Astrocyte (in vitro differentiated cells and primary cell): Measurements from ENCODE around the gene SHISAL1. TPM values are rescaled to one million over a fixed set of nuclear protein-coding genes. Genes with fewer than 3 reads are reported as not detected.

Experiments
- DNase-seq: peaks from one replicate; pipeline ENCODE4 v3.0.0-alpha.2; 2010; ENCODE audit warnings: low read depth
- FAIRE-seq: peaks from 2 replicates; lab custom pipeline; 2011; peaks lifted over from hg19 to GRCh38; lab: Jason Lieb, UNC
- H2AFZ ChIP-seq: 2 replicates; pipeline ENCODE4 v1.6.0; 2012; ENCODE audit warnings: low read depth, low read length, inconsistent platforms
- H3K27ac ChIP-seq: 2 replicates; pipeline ENCODE4 v1.5.1; 2011; ENCODE audit warnings: low read depth, low read length, inconsistent platforms
- H3K27me3 ChIP-seq: 2 replicates; pipeline ENCODE4 v1.6.0; 2011; ENCODE audit warnings: low read length, inconsistent platforms; ENCODE audit not compliant: insufficient read depth
- H3K36me3 ChIP-seq: 2 replicates; pipeline ENCODE4 v1.5.1; 2011; ENCODE audit warnings: low read length, inconsistent platforms; ENCODE audit not compliant: insufficient read depth
- H3K4me1 ChIP-seq: 2 replicates; pipeline ENCODE4 v1.5.1; 2011; ENCODE audit warnings: low read length, inconsistent platforms; ENCODE audit not compliant: insufficient read depth
- H3K4me2 ChIP-seq: 2 replicates; pipeline ENCODE4 v1.6.0; 2012; ENCODE audit warnings: low read length, inconsistent platforms
- H3K4me3 ChIP-seq: 2 replicates; pipeline ENCODE4 v1.5.1; 2011; ENCODE audit warnings: low read depth, mild to moderate bottlenecking, low read length, inconsistent platforms; ENCODE audit not compliant: insufficient read depth
- H3K79me2 ChIP-seq: 2 replicates; pipeline ENCODE4 v1.6.0; 2012; ENCODE audit warnings: mild to moderate bottlenecking, low read length, inconsistent platforms; ENCODE audit not compliant: insufficient read depth
- H3K9ac ChIP-seq: 2 replicates; pipeline ENCODE4 v1.6.0; 2012; ENCODE audit warnings: mild to moderate bottlenecking, low read length, inconsistent platforms
- H3K9me3 ChIP-seq: 2 replicates; pipeline ENCODE4 v1.5.1; 2012; ENCODE audit warnings: low read depth, mild to moderate bottlenecking, low read length, inconsistent platforms; ENCODE audit not compliant: insufficient read depth
- H4K20me1 ChIP-seq: 2 replicates; pipeline ENCODE4 v1.6.0; 2012; ENCODE audit warnings: low read length, inconsistent platforms; ENCODE audit not compliant: insufficient read depth
- H3K27ac Mint-ChIP-seq: one replicate; pipeline ENCODE4 v1.8.0; 2021; ENCODE audit warnings: mild to moderate bottlenecking, mixed read lengths; ENCODE audit not compliant: unreplicated experiment
- H3K27me3 Mint-ChIP-seq: one replicate; pipeline ENCODE4 v1.8.0; 2021; ENCODE audit warnings: low read depth, mixed read lengths; ENCODE audit not compliant: unreplicated experiment
- H3K36me3 Mint-ChIP-seq: one replicate; pipeline ENCODE4 v1.8.0; 2021; ENCODE audit warnings: low read depth, mixed read lengths; ENCODE audit not compliant: unreplicated experiment
- H3K4me1 Mint-ChIP-seq: one replicate; pipeline ENCODE4 v1.8.0; 2021; ENCODE audit warnings: low read depth, mixed read lengths; ENCODE audit not compliant: unreplicated experiment
- H3K4me3 Mint-ChIP-seq: one replicate; pipeline ENCODE4 v1.8.0; 2021; ENCODE audit warnings: mild to moderate bottlenecking, moderate library complexity, mixed read lengths; ENCODE audit not compliant: unreplicated experiment
- H3K9me3 Mint-ChIP-seq: one replicate; pipeline ENCODE4 v1.8.0; 2021; ENCODE audit warnings: mild to moderate bottlenecking, mixed read lengths; ENCODE audit not compliant: unreplicated experiment
- EZH2 ChIP-seq: IDR thresholded peaks from 2 replicates; pipeline ENCODE4 v1.6.1; 2012; ENCODE audit warnings: mild to moderate bottlenecking, low read length, inconsistent platforms; ENCODE audit not compliant: insufficient read depth
- total RNA-seq: library from RNA; stranded (reverse); gene quantifications from 2 replicates; pipeline ENCODE4 v1.2.1, GENCODE V29; 2021
- TF ChIP-seq, protein P1 (sequence below): IDR thresholded peaks from 2 replicates; pipeline ENCODE4 v1.5.1; 2011; ENCODE audit warnings: low read depth, mild to moderate bottlenecking, inconsistent platforms, low read length, moderate library complexity; ENCODE audit not compliant: insufficient read depth

Gene SHISAL1
- total RNA-seq, 1 donor from 2014 or later: 0.36 TPM

DNA sequence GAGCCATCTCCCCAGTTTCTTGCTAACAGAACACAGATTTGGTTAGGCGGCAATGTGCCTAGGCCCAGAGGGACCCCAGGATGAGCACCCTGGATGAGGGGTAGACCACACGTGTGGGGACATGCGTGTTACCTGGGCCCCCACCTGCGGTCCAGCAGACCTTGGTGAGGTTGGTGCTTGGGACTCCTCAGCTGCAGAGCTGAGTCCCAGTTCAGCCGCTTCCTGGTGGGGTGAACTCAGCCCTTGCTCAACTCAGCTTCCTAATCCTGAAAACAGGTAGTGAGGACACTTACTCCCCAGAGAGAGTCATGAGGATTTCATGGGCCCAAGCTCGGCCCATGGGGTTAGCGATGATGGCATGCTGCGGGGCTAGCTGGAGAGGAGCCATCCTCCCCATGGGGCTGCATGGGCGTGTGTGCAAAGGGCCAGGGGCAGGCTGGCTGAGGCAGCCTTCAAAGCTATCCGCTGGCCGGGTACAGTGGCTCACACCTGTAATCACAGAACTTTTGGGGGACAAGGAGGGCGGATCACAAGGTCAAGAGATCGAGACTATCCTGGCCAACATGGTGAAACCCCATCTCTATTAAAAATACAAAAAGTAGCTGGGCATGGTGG lies 46.9 kb upstream of the SHISAL1 start:
- no peak overlapping the region for H3K9ac ChIP-seq
- H3K4me2 ChIP-seq: no peak overlapping the region
- no peak for DNase-seq
- FAIRE-seq: no peak
- no peaks in the 10 kb centered on the region for H4K20me1 ChIP-seq
- H3K9me3 ChIP-seq: no peaks in the 10 kb centered on the region
- Mint-ChIP-seq H3K27me3 (peaks cover 40% of the 10 kb centered on the region), H3K27ac (no peak overlapping the region), H3K4me1 (no peaks in the 10 kb centered on the region), H3K9me3 (no peaks in the 10 kb centered on the region), H3K4me3 (no peak overlapping the region), H3K36me3 (no peaks in the 10 kb centered on the region)
- no peak overlapping the region for H2AFZ ChIP-seq
- TF ChIP-seq, protein P1, sequence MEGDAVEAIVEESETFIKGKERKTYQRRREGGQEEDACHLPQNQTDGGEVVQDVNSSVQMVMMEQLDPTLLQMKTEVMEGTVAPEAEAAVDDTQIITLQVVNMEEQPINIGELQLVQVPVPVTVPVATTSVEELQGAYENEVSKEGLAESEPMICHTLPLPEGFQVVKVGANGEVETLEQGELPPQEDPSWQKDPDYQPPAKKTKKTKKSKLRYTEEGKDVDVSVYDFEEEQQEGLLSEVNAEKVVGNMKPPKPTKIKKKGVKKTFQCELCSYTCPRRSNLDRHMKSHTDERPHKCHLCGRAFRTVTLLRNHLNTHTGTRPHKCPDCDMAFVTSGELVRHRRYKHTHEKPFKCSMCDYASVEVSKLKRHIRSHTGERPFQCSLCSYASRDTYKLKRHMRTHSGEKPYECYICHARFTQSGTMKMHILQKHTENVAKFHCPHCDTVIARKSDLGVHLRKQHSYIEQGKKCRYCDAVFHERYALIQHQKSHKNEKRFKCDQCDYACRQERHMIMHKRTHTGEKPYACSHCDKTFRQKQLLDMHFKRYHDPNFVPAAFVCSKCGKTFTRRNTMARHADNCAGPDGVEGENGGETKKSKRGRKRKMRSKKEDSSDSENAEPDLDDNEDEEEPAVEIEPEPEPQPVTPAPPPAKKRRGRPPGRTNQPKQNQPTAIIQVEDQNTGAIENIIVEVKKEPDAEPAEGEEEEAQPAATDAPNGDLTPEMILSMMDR: no peak
- TF ChIP-seq EZH2: no peak
- H3K4me1 ChIP-seq: peaks cover 51% of the 10 kb centered on the region
- no peak overlapping the region for H3K4me3 ChIP-seq
- peaks cover 2% of the 10 kb centered on the region for H3K27me3 ChIP-seq
- H3K36me3 ChIP-seq: no peaks in the 10 kb centered on the region
- no peak overlapping the region for H3K27ac ChIP-seq
- no peaks in the 10 kb centered on the region for H3K79me2 ChIP-seq

DNA sequence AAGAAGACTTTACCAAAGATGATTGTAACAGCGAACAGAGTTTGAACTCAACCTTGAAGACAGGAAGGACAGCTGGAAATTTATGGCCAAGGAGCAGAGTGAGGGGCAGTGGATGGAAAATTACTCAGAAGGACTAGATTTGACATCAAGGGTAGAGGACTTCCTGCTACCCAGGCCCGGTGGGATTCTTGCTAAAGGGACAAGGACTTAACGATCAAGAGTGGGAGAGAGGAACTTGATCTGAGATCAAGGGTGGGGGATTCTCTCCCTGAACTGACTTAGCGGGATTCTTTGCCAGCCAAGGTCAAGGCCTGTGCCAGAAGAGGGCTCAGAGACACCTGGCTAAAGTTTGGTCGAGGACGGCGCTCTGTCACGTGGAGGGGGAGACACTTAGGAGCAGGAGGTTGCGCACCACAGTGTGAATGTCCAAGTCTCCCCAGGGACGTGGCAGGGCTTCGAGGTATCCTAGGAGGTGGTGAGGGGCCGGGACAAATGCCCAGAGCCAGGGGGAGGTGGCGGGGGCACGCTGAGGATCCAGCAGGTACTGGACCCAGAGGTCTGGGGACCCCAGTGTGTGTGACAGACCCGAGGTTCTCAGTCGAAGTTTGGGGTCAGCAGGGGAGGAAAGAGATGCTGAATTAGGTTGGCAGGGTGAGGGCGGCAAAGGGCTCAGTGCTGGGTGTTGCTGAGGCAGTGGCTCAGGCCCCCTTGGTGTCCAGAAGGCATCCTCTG lies 46.1 kb upstream of the SHISAL1 start:
- Mint-ChIP-seq H3K27me3 (peaks cover 46% of the 10 kb centered on the region), H3K9me3 (no peaks in the 10 kb centered on the region), H3K27ac (no peak overlapping the region), H3K4me3 (no peak overlapping the region), H3K36me3 (no peaks in the 10 kb centered on the region), H3K4me1 (no peaks in the 10 kb centered on the region)
- Histone ChIP-seq H3K4me3 (no peak overlapping the region), H3K27ac (no peak overlapping the region), H3K9me3 (no peaks in the 10 kb centered on the region), H3K4me2 (no peak overlapping the region), H3K27me3 (peaks cover 6% of the 10 kb centered on the region), H3K36me3 (no peaks in the 10 kb centered on the region), H2AFZ (no peak overlapping the region), H3K4me1 (peaks cover 44% of the 10 kb centered on the region), H3K9ac (no peak overlapping the region), H3K79me2 (no peaks in the 10 kb centered on the region), H4K20me1 (no peaks in the 10 kb centered on the region)
- no peak for TF ChIP-seq EZH2
- TF ChIP-seq, protein P1: no peak
- no peak for FAIRE-seq
- no peak for DNase-seq

DNA sequence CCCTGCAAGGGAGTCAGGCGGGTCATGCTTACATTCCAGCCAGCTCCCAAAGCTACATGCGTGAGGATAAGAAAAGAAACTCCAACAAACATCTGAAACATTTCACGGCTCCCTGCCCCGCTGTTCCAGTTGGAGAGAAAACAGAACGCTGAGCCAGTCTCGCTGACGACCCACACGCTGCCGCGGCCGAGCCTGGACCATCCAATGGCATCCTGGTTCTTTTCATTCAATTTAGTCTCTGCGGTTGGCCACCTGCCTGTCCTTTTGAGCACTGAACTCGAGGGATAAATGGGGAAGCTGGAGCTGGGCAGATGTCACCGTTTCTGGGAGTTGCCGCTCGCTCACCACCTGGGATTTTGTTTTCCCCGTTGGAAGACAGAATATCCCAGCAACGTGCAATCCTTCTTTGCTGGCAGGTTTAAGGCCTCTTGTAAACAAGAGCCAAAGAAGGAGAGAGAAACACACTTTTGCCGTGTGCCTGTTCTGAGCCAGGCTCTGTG lies 45.3 kb upstream of the SHISAL1 start:
- H4K20me1 ChIP-seq: no peaks in the 10 kb centered on the region
- Mint-ChIP-seq H3K36me3 (no peaks in the 10 kb centered on the region), H3K4me1 (no peaks in the 10 kb centered on the region), H3K9me3 (no peaks in the 10 kb centered on the region), H3K27ac (no peak overlapping the region), H3K4me3 (no peak overlapping the region), H3K27me3 (peaks cover 50% of the 10 kb centered on the region)
- H3K36me3 ChIP-seq: no peaks in the 10 kb centered on the region
- peaks cover 6% of the 10 kb centered on the region for H3K27me3 ChIP-seq
- peaks cover 36% of the 10 kb centered on the region for H3K4me1 ChIP-seq
- no peak overlapping the region for H2AFZ ChIP-seq
- no peak for FAIRE-seq
- H3K79me2 ChIP-seq: no peaks in the 10 kb centered on the region
- peak overlapping the region; percentile 42 for H3K4me2 ChIP-seq
- no peaks in the 10 kb centered on the region for H3K9me3 ChIP-seq
- no peak overlapping the region for H3K4me3 ChIP-seq
- H3K27ac ChIP-seq: no peak overlapping the region
- TF ChIP-seq, protein P1: no peak
- no peak for TF ChIP-seq EZH2
- H3K9ac ChIP-seq: no peak overlapping the region
- DNase-seq: peak; percentile 32
